GM23248 (cell line): Measurements from ENCODE around the gene ANKH. TPM values are rescaled to one million over a fixed set of nuclear protein-coding genes. Genes with fewer than 3 reads are reported as not detected.
A peak's percentile ranks its signal among the peaks of the same experiment; 100 is the strongest.

ENCODE experiments used
- DNase-seq: peaks from one replicate; pipeline ENCODE4 v3.0.0-alpha.2; 2015
- H2AFZ ChIP-seq: fragments of 200-600 bp; sonication (generic); 2 replicates; pipeline ENCODE4 v1.6.1; 2016; ENCODE audit warnings: antibody characterized with exemption
- H3F3A ChIP-seq: fragments of 200-600 bp; sonication (generic); 2 replicates; pipeline ENCODE4 v1.6.1; 2016; ENCODE audit warnings: mild to moderate bottlenecking, antibody characterized with exemption, mixed run types; ENCODE audit not compliant: insufficient read depth
- H3K27ac ChIP-seq: fragments of 200-600 bp; sonication (generic); 2 replicates; pipeline ENCODE4 v1.5.1; 2016; ENCODE audit warnings: mild to moderate bottlenecking
- H3K27me3 ChIP-seq: fragments of 200-600 bp; sonication (generic); replicated peaks from 2 replicates; pipeline ENCODE4 v1.6.1; 2016; ENCODE audit warnings: mild to moderate bottlenecking; ENCODE audit not compliant: insufficient read depth
- H3K36me3 ChIP-seq: fragments of 200-600 bp; sonication (generic); 2 replicates; pipeline ENCODE4 v1.6.1; 2016; ENCODE audit warnings: low read depth, mild to moderate bottlenecking
- H3K4me1 ChIP-seq: fragments of 200-600 bp; sonication (generic); 2 replicates; pipeline ENCODE4 v1.6.1; 2016; ENCODE audit warnings: mild to moderate bottlenecking; ENCODE audit not compliant: insufficient read depth
- H3K4me2 ChIP-seq: fragments of 200-600 bp; sonication (generic); one replicate; pipeline ENCODE4 v1.6.1; 2016; ENCODE audit warnings: mild to moderate bottlenecking; ENCODE audit not compliant: unreplicated experiment
- H3K4me3 ChIP-seq: fragments of 200-600 bp; sonication (generic); 2 replicates; pipeline ENCODE4 v1.5.1; 2016; ENCODE audit warnings: mild to moderate bottlenecking
- H3K79me2 ChIP-seq: fragments of 200-600 bp; sonication (generic); 2 replicates; pipeline ENCODE4 v1.6.1; 2016; ENCODE audit warnings: mild to moderate bottlenecking; ENCODE audit not compliant: insufficient read depth
- H3K9ac ChIP-seq: fragments of 200-600 bp; sonication (generic); 2 replicates; pipeline ENCODE4 v1.6.1; 2016; ENCODE audit warnings: mild to moderate bottlenecking
- H3K9me2 ChIP-seq: fragments of 200-600 bp; sonication (generic); 2 replicates; pipeline ENCODE4 v1.6.1; 2016; ENCODE audit warnings: mixed run types, mild to moderate bottlenecking, moderate library complexity; ENCODE audit not compliant: insufficient read depth
- H3K9me3 ChIP-seq: fragments of 200-600 bp; sonication (generic); one replicate; pipeline ENCODE4 v1.6.1; 2017; ENCODE audit warnings: low read depth
- H4K20me1 ChIP-seq: fragments of 200-600 bp; sonication (generic); 2 replicates; pipeline ENCODE4 v1.6.0; 2016; ENCODE audit not compliant: insufficient read depth
- EZH2 ChIP-seq: fragments of 200-600 bp; sonication (generic); IDR thresholded peaks from 2 replicates; pipeline ENCODE4 v1.6.1; 2018; ENCODE audit warnings: antibody characterized with exemption, mild to moderate bottlenecking; ENCODE audit not compliant: insufficient read depth, poor library complexity, severe bottlenecking
- EZH2phosphoT487 ChIP-seq: fragments of 200-600 bp; sonication (generic); IDR thresholded peaks from 2 replicates; pipeline ENCODE4 v1.6.1; 2018; ENCODE audit warnings: antibody characterized with exemption, moderate library complexity, mild to moderate bottlenecking, low read depth; ENCODE audit not compliant: insufficient read depth
- WGBS, 2 experiments: methylation state at CpG; one replicate each; pipeline ENCODE4 v1.1.6; 2015 to 2017; ENCODE audit warnings: low lambda C conversion rate in 2 of 2, low coverage in 1 of 2; ENCODE audit errors: missing lambda C conversion rate in 2 of 2; 5-methylcytosine and 5-hydroxymethylcytosine counted together
- in situ Hi-C: fragments of 300-500 bp; cut with MboI; formaldehyde crosslinking; loops from 2 replicates; pipeline ENCODE4 v1.15.0; 2020
- polyA plus RNA-seq: library from polyadenylated mRNA; unstranded; fragments of >200 nt; fragmentation: Nextera tagmentation; extraction: Ambion mirVana; gene quantifications from 2 replicates; pipeline ENCODE4 v1.2.1, GENCODE V29; 2016
- total RNA-seq: library from RNA; depleted of rRNA; stranded (reverse); fragments of >200 nt; shearing (Covaris generic); gene quantifications from 2 replicates; pipeline ENCODE4 v1.2.3, GENCODE V29; 2014

Gene ANKH
- total and polyA plus RNA-seq, 2 experiments from 2014 or later: 45.9 to 47.6 TPM

- WGBS, 2 experiments: 25 to 31% methylated on average over 11 of the region's 11 CpGs
- H3K9me3 ChIP-seq: no peaks in the 10 kb centered on the region
- no peak for TF ChIP-seq EZH2phosphoT487
- TF ChIP-seq EZH2: no peak
- H3K27me3 ChIP-seq: no peaks in the 10 kb centered on the region
- peak overlapping the region; percentile 68 for H3K9ac ChIP-seq
- H2AFZ ChIP-seq: peak overlapping the region; percentile 38
- H3K4me2 ChIP-seq: peak overlapping the region; percentile 75
- DNase-seq: peak; percentile 97
- H3K36me3 ChIP-seq: no peaks in the 10 kb centered on the region
- H3K27ac ChIP-seq: peak overlapping the region; percentile 88
- H3K4me3 ChIP-seq: peak overlapping the region; percentile 51
- H3K79me2 ChIP-seq: peaks cover 69% of the 10 kb centered on the region
- H4K20me1 ChIP-seq: no peaks in the 10 kb centered on the region
- H3K4me1 ChIP-seq: peaks cover 22% of the 10 kb centered on the region
- in situ Hi-C loops: no loop called here
- no peaks in the 10 kb centered on the region for H3K9me2 ChIP-seq
- peaks cover 25% of the 10 kb centered on the region for H3F3A ChIP-seq
Measured at GRCh38 chr5:14809369-14810155, 62.0 kb downstream of the ANKH start.

- Histone ChIP-seq H2AFZ (no peak overlapping the region), H3K9me3 (no peaks in the 10 kb centered on the region), H3K27ac (no peak overlapping the region), H3K4me3 (no peak overlapping the region), H3K4me1 (peaks cover 22% of the 10 kb centered on the region), H3K36me3 (no peaks in the 10 kb centered on the region), H3K9ac (no peak overlapping the region), H3K79me2 (peaks cover 53% of the 10 kb centered on the region), H3K27me3 (no peaks in the 10 kb centered on the region), H4K20me1 (no peaks in the 10 kb centered on the region), H3K9me2 (no peaks in the 10 kb centered on the region), H3K4me2 (no peak overlapping the region), H3F3A (peaks cover 25% of the 10 kb centered on the region)
- WGBS, 2 experiments: 94 to 97% methylated on average over 3 of the region's 3 CpGs
- in situ Hi-C loops: no loop called here
- TF ChIP-seq EZH2 (no peak), EZH2phosphoT487 (no peak)
- DNase-seq: no peak
Measured at GRCh38 chr5:14807471-14807870, 64.1 kb downstream of the ANKH start.

GRCh38 chr5:14806456-14806855, 65.1 kb downstream of the ANKH start:
- in situ Hi-C loops: no loop called here
- Histone ChIP-seq H3K36me3 (no peaks in the 10 kb centered on the region), H3K9me2 (no peaks in the 10 kb centered on the region), H3K4me1 (peaks cover 21% of the 10 kb centered on the region), H3F3A (peaks cover 24% of the 10 kb centered on the region), H3K9ac (no peak overlapping the region), H3K27me3 (no peaks in the 10 kb centered on the region), H3K79me2 (peaks cover 52% of the 10 kb centered on the region), H4K20me1 (no peaks in the 10 kb centered on the region), H3K4me2 (no peak overlapping the region), H2AFZ (no peak overlapping the region), H3K27ac (peak overlapping the region; percentile 47), H3K4me3 (no peak overlapping the region), H3K9me3 (no peaks in the 10 kb centered on the region)
- TF ChIP-seq EZH2phosphoT487 (no peak), EZH2 (no peak)
- peak; percentile 59 for DNase-seq
- 70 to 77% methylated on average over 7 of the region's 7 CpGs for WGBS, 2 experiments

- no peak for TF ChIP-seq EZH2
- no peak for TF ChIP-seq EZH2phosphoT487
- no peak overlapping the region for H3K4me2 ChIP-seq
- WGBS, 2 experiments: 94 to 96% methylated on average over 3 of the region's 3 CpGs
- H3K79me2 ChIP-seq: peaks cover 33% of the 10 kb centered on the region
- no peak for DNase-seq
- no peaks in the 10 kb centered on the region for H4K20me1 ChIP-seq
- H2AFZ ChIP-seq: no peak overlapping the region
- in situ Hi-C loops: no loop called here
- H3K9ac ChIP-seq: no peak overlapping the region
- no peaks in the 10 kb centered on the region for H3K27me3 ChIP-seq
- no peak overlapping the region for H3K27ac ChIP-seq
- H3F3A ChIP-seq: no peaks in the 10 kb centered on the region; the same call in 1 of the 2 replicates
- no peaks in the 10 kb centered on the region for H3K9me3 ChIP-seq
- peaks cover 2% of the 10 kb centered on the region for H3K4me1 ChIP-seq
- H3K9me2 ChIP-seq: no peaks in the 10 kb centered on the region
- no peaks in the 10 kb centered on the region for H3K36me3 ChIP-seq
- H3K4me3 ChIP-seq: no peak overlapping the region
Measured at GRCh38 chr5:14802541-14802940, 69.0 kb downstream of the ANKH start.
